ENCODE results near the gene TDRD1.

DNA sequence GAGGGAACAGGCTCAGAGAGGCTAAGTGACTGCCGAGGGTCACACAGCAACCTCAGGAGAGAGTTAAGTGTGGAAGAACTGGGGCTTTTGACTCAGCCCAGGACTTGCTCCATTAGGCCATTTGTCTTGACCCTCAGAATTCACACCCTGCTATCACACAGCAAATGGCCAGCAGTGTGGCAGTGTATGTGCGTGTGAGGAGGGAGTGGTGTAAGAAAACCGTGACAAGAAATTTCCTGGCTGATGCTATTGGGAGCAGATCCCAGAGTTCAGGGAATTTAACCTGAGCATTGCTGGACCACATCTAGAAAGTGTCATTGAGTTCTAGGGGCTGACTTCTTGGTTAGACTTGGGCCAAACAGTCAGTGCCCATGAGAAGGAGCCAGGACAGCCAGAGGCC is 78.3 kb downstream of the TDRD1 start:
- TF ChIP-seq CTCF (IDR thresholded peaks at IDR 0.05) (no peak), POLR2A (IDR thresholded peaks at IDR 0.05) (no peak), EP300 (IDR thresholded peaks at IDR 0.05) (no peak), POLR2AphosphoS5 (IDR thresholded peaks at IDR 0.05) (no peak)
